ENCODE data around the gene HIP1R. TPM values are rescaled to one million over a fixed set of nuclear protein-coding genes. Genes with fewer than 3 reads are reported as not detected.

The HIP1R gene
- total RNA-seq, 4 donors from 2014 or later = 50.2 to 92.7 (median 56.2) TPM

DNA sequence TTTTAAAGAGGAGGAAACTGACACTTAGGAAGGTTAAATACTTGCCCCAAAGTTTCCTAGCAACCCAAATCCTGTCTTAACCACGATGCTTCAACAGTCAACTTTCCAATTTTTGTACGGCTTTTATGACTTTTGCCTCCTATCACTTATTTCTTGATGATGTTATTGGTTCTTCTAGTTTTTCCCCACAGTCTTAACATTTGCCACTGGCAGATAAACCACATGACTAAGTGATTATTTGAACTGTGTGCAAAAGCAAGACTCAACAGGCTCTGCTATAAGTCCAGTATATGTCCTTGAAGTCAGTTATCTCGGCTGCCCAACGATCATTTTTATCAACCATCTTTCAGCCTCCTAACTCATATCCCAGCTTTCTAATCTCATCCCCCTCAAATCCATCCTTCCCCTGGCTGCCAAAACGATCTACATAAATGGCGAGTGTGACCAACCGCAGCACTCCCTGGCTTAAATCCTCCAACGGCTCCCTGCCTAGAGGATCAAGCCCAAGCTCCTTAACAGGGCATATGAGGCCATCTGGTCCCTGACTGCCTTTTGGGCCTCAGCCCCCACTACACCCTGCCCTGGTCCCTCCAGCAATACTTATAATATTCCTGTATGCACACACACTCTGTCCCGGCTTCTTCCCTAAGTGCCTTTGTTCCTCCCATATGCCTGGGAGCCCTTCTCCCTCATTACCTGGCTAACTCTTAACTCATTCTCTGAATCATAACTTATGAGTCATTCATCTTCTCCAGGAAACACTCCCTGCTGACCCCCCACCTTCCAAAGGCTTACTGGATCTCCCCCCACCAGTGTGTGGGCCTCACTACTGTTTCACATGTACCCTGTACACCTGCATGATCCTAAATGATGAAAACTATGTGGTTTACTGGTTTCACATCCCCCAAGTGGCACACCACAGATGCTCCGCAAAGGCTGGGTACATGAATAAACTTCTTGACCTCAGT is 51.9 kb downstream of the HIP1R start:
- WGBS, 2 donors = 73 to 87% methylated on average over 10 of the region's 10 CpGs

DNA sequence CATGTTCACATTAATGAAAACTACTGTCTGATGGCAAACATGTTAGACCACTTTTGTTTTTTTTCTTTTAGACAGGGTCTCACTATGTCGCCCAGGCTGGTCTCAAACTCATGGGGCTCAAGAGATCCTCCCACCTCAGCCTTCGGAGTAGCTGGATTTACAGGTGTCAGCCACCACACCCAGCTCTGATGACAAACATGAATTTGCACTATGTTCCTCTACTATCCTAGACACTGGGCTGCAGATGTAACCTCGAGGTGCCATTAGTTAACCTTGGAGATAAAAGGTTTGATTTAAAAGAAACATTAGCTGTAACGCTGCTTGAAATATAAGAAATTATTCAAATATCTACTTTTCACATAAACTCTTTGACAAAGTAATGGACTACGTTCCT is 52.6 kb downstream of the HIP1R start:
- DNase-seq = no peak
- no peaks in the 10 kb centered on the region for H3K27me3 ChIP-seq
- no peak for TF ChIP-seq POLR2A (IDR thresholded peaks at IDR 0.05)
- TF ChIP-seq, protein P1, sequence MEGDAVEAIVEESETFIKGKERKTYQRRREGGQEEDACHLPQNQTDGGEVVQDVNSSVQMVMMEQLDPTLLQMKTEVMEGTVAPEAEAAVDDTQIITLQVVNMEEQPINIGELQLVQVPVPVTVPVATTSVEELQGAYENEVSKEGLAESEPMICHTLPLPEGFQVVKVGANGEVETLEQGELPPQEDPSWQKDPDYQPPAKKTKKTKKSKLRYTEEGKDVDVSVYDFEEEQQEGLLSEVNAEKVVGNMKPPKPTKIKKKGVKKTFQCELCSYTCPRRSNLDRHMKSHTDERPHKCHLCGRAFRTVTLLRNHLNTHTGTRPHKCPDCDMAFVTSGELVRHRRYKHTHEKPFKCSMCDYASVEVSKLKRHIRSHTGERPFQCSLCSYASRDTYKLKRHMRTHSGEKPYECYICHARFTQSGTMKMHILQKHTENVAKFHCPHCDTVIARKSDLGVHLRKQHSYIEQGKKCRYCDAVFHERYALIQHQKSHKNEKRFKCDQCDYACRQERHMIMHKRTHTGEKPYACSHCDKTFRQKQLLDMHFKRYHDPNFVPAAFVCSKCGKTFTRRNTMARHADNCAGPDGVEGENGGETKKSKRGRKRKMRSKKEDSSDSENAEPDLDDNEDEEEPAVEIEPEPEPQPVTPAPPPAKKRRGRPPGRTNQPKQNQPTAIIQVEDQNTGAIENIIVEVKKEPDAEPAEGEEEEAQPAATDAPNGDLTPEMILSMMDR (IDR thresholded peaks at IDR 0.05) = no peak
- H3K27ac ChIP-seq = peak overlapping the region; percentile 82 to 100 (median 95)
- H3K9me3 ChIP-seq = no peaks in the 10 kb centered on the region
- peak overlapping the region in 1 of 3 donors; percentile 6 for H3K4me3 ChIP-seq (replicated peaks in 1 of 3)
- intact Hi-C loops (cut with DNase I) = no loop called here
- WGBS, 2 donors = 82 to 84% methylated on average over 5 of the region's 5 CpGs
- peaks cover 76 to 89% of the 10 kb centered on the region in 2 donors for H3K4me1 ChIP-seq
- no peaks in the 10 kb centered on the region for H3K36me3 ChIP-seq

More for the DNA sequence above, 51.9 kb downstream of the HIP1R start:
- DNase-seq = no peak
- H3K27me3 ChIP-seq = no peaks in the 10 kb centered on the region
- H3K4me3 ChIP-seq (replicated peaks in 1 of 3) = no peak overlapping the region
- peaks cover 73 to 82% of the 10 kb centered on the region in 2 donors for H3K4me1 ChIP-seq
- intact Hi-C loops (cut with DNase I) = no loop called here
- H3K27ac ChIP-seq = peak overlapping the region; percentile 82 to 100 (median 95)
- no peaks in the 10 kb centered on the region for H3K36me3 ChIP-seq
- TF ChIP-seq, protein P1 (IDR thresholded peaks at IDR 0.05) = no peak
- TF ChIP-seq POLR2A (IDR thresholded peaks at IDR 0.05) = no peak
- H3K9me3 ChIP-seq = no peaks in the 10 kb centered on the region

DNA sequence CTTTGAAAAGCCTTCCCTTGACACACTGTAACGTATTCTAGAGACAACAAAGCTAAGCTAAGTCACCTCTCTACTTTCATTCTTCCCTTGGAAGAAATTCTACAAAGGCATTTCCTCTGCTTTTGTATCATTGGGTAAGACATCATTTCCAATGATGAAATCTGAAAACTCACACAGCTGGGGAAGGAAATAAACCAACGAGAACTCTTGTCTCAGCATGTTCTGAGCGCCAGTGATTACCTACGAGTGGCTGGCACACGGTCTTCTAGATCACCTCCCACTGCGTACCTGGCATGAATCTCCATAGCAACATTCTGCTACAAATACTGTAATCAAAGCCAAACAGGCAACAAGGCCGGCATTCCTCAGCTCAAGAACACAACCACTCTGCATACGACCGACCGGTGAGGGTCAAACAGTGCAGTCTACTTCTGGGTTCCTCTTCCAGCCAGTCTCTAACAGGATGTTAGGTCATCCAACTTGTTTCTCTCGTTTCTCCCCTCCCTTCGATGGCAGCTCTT is 53.0 kb downstream of the HIP1R start:
- Histone ChIP-seq H3K27me3 (no peaks in the 10 kb centered on the region), H3K36me3 (no peaks in the 10 kb centered on the region), H3K9me3 (no peaks in the 10 kb centered on the region), H3K4me1 (peaks cover 79 to 90% of the 10 kb centered on the region in 2 donors), H3K4me3 (replicated peaks in 1 of 3) (peak overlapping the region in 1 of 3 donors; percentile 6), H3K27ac (peak overlapping the region; percentile 82 to 100 (median 95))
- TF ChIP-seq, protein P1 (IDR thresholded peaks at IDR 0.05) = no peak
- peak in 1 of 2 donors; percentile 83 for TF ChIP-seq POLR2A (IDR thresholded peaks at IDR 0.05)
- peak; percentile 95 for DNase-seq
- WGBS, 2 donors = 11 to 20% methylated on average over 12 of the region's 12 CpGs
- intact Hi-C loops (cut with DNase I) = no loop called here

DNA sequence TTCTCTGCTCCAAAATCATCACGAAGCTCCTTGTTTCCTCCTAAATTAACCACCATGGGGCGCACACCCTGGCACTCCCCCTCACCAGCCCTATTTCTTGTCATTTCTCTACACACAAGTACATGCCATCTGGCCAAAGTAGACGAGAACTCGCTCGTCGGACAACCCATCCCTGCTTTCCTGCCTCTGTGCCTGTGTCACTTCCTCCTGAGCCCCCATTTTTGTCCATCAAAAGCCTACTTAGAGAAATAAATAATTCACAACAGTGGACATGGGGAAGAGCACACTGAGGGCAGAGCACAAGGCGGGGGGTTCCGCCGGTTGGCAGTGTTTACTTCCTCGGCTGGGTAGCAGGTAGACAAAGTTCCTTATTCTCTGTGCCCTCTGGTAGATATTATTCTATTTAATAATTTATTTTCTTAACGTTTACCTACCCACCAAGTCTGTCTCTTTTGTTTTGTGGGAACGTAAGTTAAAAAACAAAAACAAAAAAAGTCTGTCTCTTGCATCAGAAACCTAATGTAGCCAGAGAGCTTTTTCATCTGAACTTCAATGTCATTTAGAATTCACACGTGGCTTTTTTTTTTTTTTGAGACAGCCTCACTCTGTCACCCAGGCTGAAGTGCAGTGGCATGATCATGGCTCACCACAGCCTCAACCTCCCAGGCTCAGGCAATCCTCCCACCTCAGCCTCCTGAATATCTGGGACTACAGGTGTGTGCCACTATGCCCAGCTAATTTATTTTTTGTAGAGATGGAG is 54.7 kb downstream of the HIP1R start:
- no peaks in the 10 kb centered on the region for H3K9me3 ChIP-seq
- H3K27me3 ChIP-seq = no peaks in the 10 kb centered on the region
- 83 to 84% methylated on average over 13 of the region's 13 CpGs for WGBS, 2 donors
- peaks cover 80 to 86% of the 10 kb centered on the region in 2 donors for H3K4me1 ChIP-seq
- intact Hi-C loops (cut with DNase I) = no loop called here
- no peaks in the 10 kb centered on the region for H3K36me3 ChIP-seq
- peak overlapping the region; percentile 82 to 100 (median 95) for H3K27ac ChIP-seq
- TF ChIP-seq, protein P1 (IDR thresholded peaks at IDR 0.05) = no peak
- no peak for TF ChIP-seq POLR2A (IDR thresholded peaks at IDR 0.05)
- DNase-seq = no peak
- no peak overlapping the region for H3K4me3 ChIP-seq (replicated peaks in 1 of 3)

Measured in thyroid gland (tissue), 4 donors.